CD4-positive, alpha-beta T cell treated with Interleukin-6 at 100 ng/mL for 8 hours (primary cell): ENCODE results near the gene CHST8.
A peak's percentile ranks its signal among the peaks of the same experiment; 100 is the strongest.

Source experiments
- DNase-seq: peaks from one replicate; pipeline ENCODE4 v3.0.0-alpha.2; 2020; ENCODE audit warnings: mixed read lengths, low spot score

CHST8 gene

GRCh38 chr19:33769208-33769607, 147.5 kb downstream of the CHST8 start:
- no peak for DNase-seq

DNA sequence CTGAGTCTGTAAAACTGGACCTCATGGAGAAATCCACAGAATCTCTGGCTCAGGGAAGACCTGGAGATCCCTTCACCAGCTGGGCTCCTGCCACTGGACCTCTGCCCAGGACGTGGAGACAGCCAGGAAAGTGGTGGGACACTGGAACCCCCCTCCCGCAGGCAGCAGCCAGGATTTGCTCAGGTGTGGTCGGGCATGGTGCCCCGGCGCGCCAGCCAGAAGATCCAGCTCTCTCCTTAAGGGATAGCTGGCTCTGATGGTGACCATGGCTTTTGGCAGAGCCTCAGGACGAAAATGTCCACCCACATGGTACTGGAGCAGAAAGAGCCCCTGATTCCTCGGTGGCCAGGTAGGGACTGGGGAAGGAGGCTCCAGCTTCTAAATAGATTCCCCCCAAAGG, 148.4 kb downstream of the CHST8 start:
- no peak for DNase-seq

DNA sequence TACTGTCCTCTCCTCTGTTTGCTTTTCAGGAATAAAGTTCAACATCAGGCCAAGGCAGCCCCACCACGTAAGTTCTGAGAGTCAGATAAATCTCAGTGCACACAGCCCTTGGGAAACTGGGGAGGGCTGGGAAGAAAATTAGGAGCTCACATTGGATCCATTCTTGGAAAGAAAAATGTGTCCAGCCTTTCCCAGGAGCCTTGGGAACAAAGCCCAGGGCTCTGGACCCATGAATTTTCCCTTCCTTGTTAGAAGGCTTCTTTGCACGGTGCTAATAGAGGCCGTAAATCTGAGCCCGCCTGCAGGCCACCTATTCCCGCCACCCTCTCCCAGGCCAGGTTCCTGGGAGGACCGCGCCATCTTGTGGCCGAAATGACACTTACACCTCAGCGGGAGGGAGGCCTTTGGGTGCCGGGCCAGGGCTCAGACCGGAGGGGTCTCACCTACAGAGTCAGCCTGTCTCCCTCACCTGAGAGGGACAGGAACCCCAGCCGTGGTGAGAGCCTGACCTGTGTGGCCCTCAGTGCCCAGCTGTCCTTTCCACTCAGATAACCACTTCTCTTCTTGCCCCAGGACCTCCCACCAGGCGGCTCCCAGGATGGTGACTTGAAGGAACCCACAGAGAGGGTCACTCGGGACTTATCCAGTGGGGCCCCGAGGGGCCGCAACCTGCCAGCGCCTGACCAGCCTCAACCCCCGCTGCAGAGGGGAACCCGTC, 149.8 kb downstream of the CHST8 start:
- peak; percentile 43 for DNase-seq

DNA sequence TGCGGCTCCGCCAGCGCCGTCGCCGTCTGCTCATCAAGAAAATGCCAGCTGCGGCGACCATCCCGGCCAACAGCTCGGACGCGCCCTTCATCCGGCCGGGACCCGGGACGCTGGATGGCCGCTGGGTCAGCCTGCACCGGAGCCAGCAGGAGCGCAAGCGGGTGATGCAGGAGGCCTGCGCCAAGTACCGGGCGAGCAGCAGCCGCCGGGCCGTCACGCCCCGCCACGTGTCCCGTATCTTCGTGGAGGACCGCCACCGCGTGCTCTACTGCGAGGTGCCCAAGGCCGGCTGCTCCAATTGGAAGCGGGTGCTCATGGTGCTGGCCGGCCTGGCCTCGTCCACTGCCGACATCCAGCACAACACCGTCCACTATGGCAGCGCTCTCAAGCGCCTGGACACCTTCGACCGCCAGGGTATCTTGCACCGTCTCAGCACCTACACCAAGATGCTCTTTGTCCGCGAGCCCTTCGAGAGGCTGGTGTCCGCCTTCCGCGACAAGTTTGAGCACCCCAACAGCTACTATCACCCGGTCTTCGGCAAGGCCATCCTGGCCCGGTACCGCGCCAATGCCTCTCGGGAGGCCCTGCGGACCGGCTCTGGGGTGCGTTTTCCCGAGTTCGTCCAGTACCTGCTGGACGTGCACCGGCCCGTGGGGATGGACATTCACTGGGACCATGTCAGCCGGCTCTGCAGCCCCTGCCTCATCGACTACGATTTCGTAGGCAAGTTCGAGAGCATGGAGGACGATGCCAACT, 150.5 kb downstream of the CHST8 start:
- DNase-seq, result no peak

DNA sequence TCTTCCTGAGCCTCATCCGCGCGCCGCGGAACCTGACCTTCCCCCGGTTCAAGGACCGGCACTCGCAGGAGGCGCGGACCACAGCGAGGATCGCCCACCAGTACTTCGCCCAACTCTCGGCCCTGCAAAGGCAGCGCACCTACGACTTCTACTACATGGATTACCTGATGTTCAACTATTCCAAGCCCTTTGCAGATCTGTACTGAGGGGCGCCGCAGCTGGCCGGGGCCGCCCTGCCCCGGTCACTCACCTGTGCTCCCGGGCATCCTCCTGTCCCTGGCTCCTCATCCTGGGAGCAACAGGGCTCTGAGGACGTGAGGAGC, 151.1 kb downstream of the CHST8 start:
- no peak for DNase-seq

DNA sequence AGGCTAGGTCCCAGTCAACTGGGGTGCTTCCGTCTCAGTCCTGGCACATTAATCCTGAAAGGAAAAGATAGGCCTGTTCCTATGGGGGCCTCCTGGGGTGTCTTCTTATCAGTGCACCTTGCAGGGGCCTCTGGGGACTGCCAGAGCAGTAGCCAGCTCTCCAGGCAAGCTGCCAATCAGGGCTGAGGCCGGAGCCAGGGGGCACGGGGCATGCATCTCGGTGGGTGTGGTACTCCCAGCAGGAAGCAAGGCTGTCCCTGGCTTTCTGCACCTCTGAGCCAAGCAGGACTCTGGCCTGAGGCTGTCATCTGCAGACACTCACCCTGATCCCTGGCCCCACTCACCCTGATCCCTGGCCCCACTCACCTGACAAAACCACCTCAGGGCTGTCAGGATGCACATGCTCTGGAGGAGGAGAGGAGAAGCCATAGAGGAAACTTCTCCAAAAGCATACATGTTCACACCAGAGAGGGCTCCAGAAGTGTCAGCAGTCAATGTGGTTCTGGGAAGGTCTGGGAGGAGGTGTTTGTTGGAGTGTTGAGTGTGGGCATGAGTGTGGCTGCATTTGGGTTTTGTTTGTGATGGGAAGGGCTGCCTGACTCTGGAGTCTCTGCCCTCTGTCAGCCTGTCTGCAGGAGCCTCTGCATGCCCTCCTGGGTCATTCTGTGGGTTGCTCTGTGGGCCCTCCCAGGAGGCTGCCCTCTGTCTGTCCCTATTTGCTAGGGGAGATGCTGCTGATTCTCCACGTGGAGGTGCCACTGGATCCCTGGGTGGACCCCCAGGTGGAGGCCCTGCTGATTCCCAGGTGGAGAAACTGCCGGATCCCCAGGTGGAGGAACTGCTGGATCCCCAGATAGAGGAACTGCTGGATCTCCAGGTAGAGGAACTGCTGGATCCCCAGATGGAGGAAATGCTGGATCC, 152.2 kb downstream of the CHST8 start:
- DNase-seq, result no peak

DNA sequence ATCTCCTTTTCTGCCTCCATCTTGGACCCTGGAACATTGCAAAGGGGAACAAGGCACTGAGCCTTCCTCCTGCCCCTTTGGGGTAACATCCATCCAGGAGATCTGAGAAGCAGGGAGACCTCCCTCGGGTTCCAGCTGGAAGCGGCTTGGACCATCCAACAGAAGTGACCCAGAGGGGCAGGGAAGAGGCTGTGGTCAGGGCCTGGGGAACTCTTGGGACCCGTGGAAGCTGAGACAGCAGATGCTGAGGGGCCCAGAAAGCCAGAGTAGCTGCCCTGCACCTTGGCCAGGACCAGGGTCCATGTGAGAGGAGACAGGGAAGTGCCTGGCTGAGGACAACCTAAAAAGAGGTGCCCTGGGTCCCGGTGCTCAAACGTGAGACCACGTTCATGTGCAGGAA, 153.0 kb downstream of the CHST8 start:
- DNase-seq, result no peak

DNA sequence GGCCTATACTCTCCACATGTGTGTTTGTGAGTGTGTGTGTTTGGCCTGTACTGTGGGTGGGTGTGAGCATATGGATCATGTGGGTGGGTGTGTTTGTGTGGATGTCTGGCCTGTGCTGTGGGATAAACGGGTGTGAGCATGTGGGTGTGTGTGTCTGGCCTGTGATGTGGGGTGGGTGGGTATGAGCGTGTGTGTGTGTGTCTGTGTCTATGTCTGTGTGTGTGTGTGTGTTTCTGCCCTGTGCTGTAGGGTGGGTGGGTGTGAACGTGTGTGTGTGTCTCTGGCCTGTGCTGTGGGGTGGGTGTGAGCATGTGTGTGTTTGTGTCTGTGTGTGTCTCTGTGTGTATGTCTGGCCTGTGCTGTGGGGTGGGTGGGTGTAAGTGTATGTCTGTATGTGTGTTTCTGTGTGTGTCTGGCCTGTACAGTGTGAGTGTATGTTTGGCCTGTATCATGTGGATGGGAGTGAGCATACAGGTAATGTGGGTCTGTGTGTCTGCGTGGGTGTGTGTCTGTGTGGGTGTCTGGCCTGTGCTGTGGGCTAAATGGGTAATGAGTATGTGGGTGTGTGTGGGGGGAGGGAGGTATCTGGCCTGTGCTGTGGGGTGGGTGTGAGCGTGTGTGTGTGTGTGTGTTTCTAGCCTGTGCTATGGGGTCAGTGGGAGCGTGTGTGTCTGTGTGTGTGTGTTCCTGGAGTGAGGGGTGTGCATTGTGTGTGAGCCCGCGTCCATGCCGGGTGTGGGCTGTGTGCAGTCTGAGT, 154.2 kb downstream of the CHST8 start:
- DNase-seq, result no peak

- no peak for DNase-seq
These were observed 155.6 kb downstream of the CHST8 start for GRCh38 chr19:33777351-33777750.

DNA sequence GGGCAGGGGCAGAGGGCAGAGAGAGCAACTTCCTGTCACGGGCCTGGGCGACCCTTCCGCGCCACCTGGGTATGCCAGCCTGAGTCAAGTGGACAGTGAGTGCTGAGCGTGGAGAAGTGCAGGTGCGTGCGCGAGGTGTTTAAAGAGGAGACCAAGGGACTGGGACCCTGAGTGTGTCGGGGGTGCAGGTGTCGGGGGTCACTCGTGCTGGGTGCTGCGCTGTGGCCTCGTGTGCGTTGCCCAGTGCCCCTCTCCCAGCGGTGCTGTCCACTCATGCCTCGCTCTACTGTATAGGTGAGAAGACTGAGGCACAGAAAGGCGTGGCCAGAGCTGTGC, 156.0 kb downstream of the CHST8 start:
- no peak for DNase-seq

GRCh38 chr19:33778089-33778791, 156.5 kb downstream of the CHST8 start:
- peak; percentile 79 for DNase-seq

DNA sequence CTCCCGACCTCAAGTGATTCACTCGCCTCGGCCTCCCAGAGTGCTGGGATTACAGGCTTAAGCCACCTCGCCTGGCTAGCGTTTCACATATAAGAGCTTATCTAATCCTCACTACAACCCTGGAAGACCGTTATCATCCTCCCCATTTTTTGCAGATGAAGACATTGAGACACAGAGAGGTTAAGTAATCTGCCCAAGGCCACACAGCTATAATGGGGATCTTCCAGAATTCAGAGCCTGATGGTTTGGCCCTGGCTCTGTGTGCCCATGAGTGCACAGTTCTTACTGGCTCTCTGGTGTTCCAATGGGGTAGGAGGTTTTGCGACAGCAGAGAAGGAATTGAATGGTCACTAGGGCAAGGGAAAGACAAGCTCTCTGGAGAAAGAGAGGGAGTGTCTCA, 158.1 kb downstream of the CHST8 start:
- no peak for DNase-seq

DNA sequence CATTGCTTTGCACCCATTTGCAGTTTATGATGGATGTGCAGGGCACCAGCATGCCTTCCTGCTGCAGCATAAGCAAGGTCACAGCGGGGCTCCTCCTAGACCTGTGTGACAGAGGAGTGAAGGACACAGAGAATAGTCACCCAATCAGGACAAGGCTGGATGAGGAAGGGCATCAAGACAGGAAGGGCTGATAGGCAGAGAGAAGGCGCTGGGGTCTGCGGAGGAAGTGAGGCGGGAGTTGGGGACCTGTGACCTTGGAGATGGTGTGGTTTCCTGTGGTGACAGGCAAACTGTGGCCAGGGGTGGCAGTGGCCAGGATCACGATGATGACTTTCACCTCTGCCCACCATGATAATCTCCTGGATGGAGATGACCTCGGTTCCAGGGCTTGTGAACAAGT, 158.5 kb downstream of the CHST8 start:
- DNase-seq, result no peak

GRCh38 chr19:33780746-33781145, 159.0 kb downstream of the CHST8 start:
- DNase-seq, result no peak

GRCh38 chr19:33781415-33781935, 159.7 kb downstream of the CHST8 start:
- DNase-seq, result no peak

DNA sequence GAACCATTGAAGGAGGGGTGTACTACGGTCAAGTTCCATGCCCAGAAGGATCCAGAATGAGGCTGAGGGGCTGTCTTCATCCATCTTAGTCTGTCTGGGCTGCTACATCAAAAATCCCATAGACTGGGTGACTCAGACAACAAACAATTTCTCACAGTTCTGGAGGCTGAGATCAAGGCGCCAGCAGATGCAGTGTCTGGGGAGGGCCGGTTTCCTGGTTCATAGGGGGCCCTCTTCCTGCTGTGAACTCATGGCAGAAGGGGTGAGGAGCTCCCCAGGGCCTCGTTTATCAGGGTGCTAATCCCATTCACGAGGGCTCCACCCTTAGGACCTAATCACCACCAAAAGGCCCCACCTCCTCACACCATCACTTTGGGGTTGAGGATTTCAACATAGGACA, 160.2 kb downstream of the CHST8 start:
- no peak for DNase-seq

DNA sequence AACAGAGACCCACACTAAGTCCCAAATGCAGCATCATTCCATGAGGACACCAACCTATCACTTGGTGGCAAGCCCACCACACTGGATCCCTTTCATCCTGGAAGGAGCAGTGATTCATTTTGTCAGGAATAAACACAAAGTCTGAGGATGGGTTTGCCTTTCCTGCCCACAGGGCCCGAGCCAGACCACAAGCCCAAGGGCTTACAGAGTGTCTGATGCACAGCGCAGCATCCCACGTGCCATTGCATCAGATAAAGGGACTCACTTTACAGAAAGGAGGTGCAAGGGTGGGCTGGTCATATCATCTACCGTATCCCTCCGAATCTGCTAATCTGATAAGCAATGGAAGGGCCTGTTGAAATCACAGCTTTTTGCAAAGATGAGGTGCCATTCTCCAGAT, 162.7 kb downstream of the CHST8 start:
- DNase-seq, result no peak

- no peak for DNase-seq
These were observed 164.0 kb downstream of the CHST8 start for GRCh38 chr19:33785795-33786194.

- no peak for DNase-seq
These were observed 166.9 kb downstream of the CHST8 start for GRCh38 chr19:33788676-33789075.

DNA sequence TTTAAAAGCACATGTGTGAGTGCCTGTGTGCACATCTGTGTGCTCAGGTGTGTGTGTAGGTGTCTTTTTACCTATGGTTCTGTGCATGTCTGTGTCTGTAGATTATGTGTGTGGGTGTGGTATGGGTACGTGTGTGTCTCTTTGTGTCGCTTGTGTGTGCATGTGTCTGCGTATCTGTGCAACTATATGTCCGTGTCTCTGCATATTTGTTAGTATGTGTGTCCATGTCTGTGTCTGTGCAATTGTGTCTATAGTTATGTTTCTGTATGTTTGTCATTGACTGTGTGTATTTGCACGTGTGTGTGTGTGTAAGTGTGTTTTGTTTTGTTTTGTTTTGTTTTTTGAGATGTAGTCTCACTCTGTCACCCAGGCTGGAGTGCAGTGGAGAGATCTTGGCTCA, 167.6 kb downstream of the CHST8 start:
- no peak for DNase-seq

- DNase-seq, result no peak
These were observed 173.1 kb downstream of the CHST8 start for GRCh38 chr19:33794683-33795369.
